Keratinocyte (primary cell): Measurements from ENCODE around the gene GNG2.

Source experiments
- CTCF ChIP-seq, 3 experiments: IDR thresholded peaks in 1 of 3; conservative IDR thresholded peaks in 1 of 3; optimal IDR thresholded peaks in 1 of 3; 2 replicates in 2 of 3; 3 replicates in 1 of 3; pipeline versions ENCODE3 to v1.5.1; 2011; ENCODE audit warnings: low read length in 3 of 3, mild to moderate bottlenecking in 3 of 3, moderate library complexity in 2 of 3, control low read depth in 1 of 3, inconsistent platforms in 1 of 3; ENCODE audit not compliant: insufficient read depth in 2 of 3; ENCODE audit errors: extremely low read depth in 1 of 3
- EZH2 ChIP-seq: IDR thresholded peaks from one replicate; pipeline ENCODE4 v1.6.1; 2012; ENCODE audit warnings: inconsistent platforms, mild to moderate bottlenecking, low read length, moderate library complexity

GRCh38 chr14:51929166-51929565 lies 68.8 kb downstream of the GNG2 start:
- TF ChIP-seq EZH2, result no peak
- no peak for TF ChIP-seq CTCF (optimal IDR thresholded peaks at IDR 0.05 in 1 of 3, IDR thresholded peaks at IDR 0.05 in 1 of 3, conservative IDR thresholded peaks at IDR 0.05 in 1 of 3; ENCODE audit: extremely low read depth in 1 of 3, insufficient read depth in 2 of 3, low read length in 3 of 3)
